Astrocyte (in vitro differentiated cells and primary cell): ENCODE results near the gene LAG3. TPM values are rescaled to one million over a fixed set of nuclear protein-coding genes. Genes with fewer than 3 reads are reported as not detected.

Experiments
- DNase-seq: peaks from one replicate; pipeline ENCODE4 v3.0.0-alpha.2; 2010; ENCODE audit warnings: low read depth
- FAIRE-seq: peaks from 2 replicates; lab custom pipeline; 2011; peaks lifted over from hg19 to GRCh38; lab: Jason Lieb, UNC
- H2AFZ ChIP-seq: 2 replicates; pipeline ENCODE4 v1.6.0; 2012; ENCODE audit warnings: low read depth, low read length, inconsistent platforms
- H3K27ac ChIP-seq: 2 replicates; pipeline ENCODE4 v1.5.1; 2011; ENCODE audit warnings: low read depth, low read length, inconsistent platforms
- H3K27me3 ChIP-seq: 2 replicates; pipeline ENCODE4 v1.6.0; 2011; ENCODE audit warnings: low read length, inconsistent platforms; ENCODE audit not compliant: insufficient read depth
- H3K36me3 ChIP-seq: 2 replicates; pipeline ENCODE4 v1.5.1; 2011; ENCODE audit warnings: low read length, inconsistent platforms; ENCODE audit not compliant: insufficient read depth
- H3K4me1 ChIP-seq: 2 replicates; pipeline ENCODE4 v1.5.1; 2011; ENCODE audit warnings: low read length, inconsistent platforms; ENCODE audit not compliant: insufficient read depth
- H3K4me2 ChIP-seq: 2 replicates; pipeline ENCODE4 v1.6.0; 2012; ENCODE audit warnings: low read length, inconsistent platforms
- H3K4me3 ChIP-seq: 2 replicates; pipeline ENCODE4 v1.5.1; 2011; ENCODE audit warnings: low read depth, mild to moderate bottlenecking, low read length, inconsistent platforms; ENCODE audit not compliant: insufficient read depth
- H3K79me2 ChIP-seq: 2 replicates; pipeline ENCODE4 v1.6.0; 2012; ENCODE audit warnings: mild to moderate bottlenecking, low read length, inconsistent platforms; ENCODE audit not compliant: insufficient read depth
- H3K9ac ChIP-seq: 2 replicates; pipeline ENCODE4 v1.6.0; 2012; ENCODE audit warnings: mild to moderate bottlenecking, low read length, inconsistent platforms
- H3K9me3 ChIP-seq: 2 replicates; pipeline ENCODE4 v1.5.1; 2012; ENCODE audit warnings: low read depth, mild to moderate bottlenecking, low read length, inconsistent platforms; ENCODE audit not compliant: insufficient read depth
- H4K20me1 ChIP-seq: 2 replicates; pipeline ENCODE4 v1.6.0; 2012; ENCODE audit warnings: low read length, inconsistent platforms; ENCODE audit not compliant: insufficient read depth
- H3K27ac Mint-ChIP-seq: one replicate; pipeline ENCODE4 v1.8.0; 2021; ENCODE audit warnings: mild to moderate bottlenecking, mixed read lengths; ENCODE audit not compliant: unreplicated experiment
- H3K27me3 Mint-ChIP-seq: one replicate; pipeline ENCODE4 v1.8.0; 2021; ENCODE audit warnings: low read depth, mixed read lengths; ENCODE audit not compliant: unreplicated experiment
- H3K36me3 Mint-ChIP-seq: one replicate; pipeline ENCODE4 v1.8.0; 2021; ENCODE audit warnings: low read depth, mixed read lengths; ENCODE audit not compliant: unreplicated experiment
- H3K4me1 Mint-ChIP-seq: one replicate; pipeline ENCODE4 v1.8.0; 2021; ENCODE audit warnings: low read depth, mixed read lengths; ENCODE audit not compliant: unreplicated experiment
- H3K4me3 Mint-ChIP-seq: one replicate; pipeline ENCODE4 v1.8.0; 2021; ENCODE audit warnings: mild to moderate bottlenecking, moderate library complexity, mixed read lengths; ENCODE audit not compliant: unreplicated experiment
- H3K9me3 Mint-ChIP-seq: one replicate; pipeline ENCODE4 v1.8.0; 2021; ENCODE audit warnings: mild to moderate bottlenecking, mixed read lengths; ENCODE audit not compliant: unreplicated experiment
- EZH2 ChIP-seq: IDR thresholded peaks from 2 replicates; pipeline ENCODE4 v1.6.1; 2012; ENCODE audit warnings: mild to moderate bottlenecking, low read length, inconsistent platforms; ENCODE audit not compliant: insufficient read depth
- total RNA-seq: library from RNA; stranded (reverse); gene quantifications from 2 replicates; pipeline ENCODE4 v1.2.1, GENCODE V29; 2021
- TF ChIP-seq, protein P1 (sequence below): IDR thresholded peaks from 2 replicates; pipeline ENCODE4 v1.5.1; 2011; ENCODE audit warnings: low read depth, mild to moderate bottlenecking, inconsistent platforms, low read length, moderate library complexity; ENCODE audit not compliant: insufficient read depth

LAG3 gene
- total RNA-seq, 1 donor from 2014 or later: 2.0 TPM

DNA sequence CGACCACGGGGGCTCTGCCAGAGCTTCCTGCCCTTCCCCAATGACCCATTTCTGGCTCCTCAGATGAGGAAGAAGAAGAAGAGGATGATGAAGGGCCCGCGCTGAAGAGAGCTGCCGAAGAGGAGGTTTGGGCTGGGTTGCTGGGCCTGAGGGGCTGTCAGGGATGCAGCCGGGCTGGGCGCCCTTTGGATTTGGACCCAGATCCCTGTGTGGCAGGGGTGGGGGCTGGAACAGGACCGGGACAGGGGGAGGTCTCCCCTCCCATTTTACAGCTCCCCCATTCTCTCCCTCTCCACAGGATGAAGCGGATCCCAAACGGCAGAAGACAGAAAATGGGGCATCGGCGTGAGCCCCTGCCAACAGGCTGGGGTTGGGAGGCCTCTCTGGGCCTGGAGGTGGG, 2.2 kb upstream of the LAG3 start:
- no peak overlapping the region for H3K4me2 ChIP-seq
- H4K20me1 ChIP-seq: peaks cover 53% of the 10 kb centered on the region
- no peak overlapping the region for H2AFZ ChIP-seq
- H3K27ac Mint-ChIP-seq: no peak overlapping the region
- peaks cover 29% of the 10 kb centered on the region for H3K36me3 Mint-ChIP-seq
- no peaks in the 10 kb centered on the region for H3K9me3 ChIP-seq
- H3K4me1 Mint-ChIP-seq: peaks cover 20% of the 10 kb centered on the region
- TF ChIP-seq, protein P1, sequence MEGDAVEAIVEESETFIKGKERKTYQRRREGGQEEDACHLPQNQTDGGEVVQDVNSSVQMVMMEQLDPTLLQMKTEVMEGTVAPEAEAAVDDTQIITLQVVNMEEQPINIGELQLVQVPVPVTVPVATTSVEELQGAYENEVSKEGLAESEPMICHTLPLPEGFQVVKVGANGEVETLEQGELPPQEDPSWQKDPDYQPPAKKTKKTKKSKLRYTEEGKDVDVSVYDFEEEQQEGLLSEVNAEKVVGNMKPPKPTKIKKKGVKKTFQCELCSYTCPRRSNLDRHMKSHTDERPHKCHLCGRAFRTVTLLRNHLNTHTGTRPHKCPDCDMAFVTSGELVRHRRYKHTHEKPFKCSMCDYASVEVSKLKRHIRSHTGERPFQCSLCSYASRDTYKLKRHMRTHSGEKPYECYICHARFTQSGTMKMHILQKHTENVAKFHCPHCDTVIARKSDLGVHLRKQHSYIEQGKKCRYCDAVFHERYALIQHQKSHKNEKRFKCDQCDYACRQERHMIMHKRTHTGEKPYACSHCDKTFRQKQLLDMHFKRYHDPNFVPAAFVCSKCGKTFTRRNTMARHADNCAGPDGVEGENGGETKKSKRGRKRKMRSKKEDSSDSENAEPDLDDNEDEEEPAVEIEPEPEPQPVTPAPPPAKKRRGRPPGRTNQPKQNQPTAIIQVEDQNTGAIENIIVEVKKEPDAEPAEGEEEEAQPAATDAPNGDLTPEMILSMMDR: no peak
- TF ChIP-seq EZH2: no peak
- DNase-seq: no peak
- no peak overlapping the region for H3K9ac ChIP-seq
- no peak overlapping the region for H3K4me3 Mint-ChIP-seq
- FAIRE-seq: no peak
- H3K79me2 ChIP-seq: peaks cover 33% of the 10 kb centered on the region
- no peaks in the 10 kb centered on the region for H3K9me3 Mint-ChIP-seq
- no peak overlapping the region for H3K27ac ChIP-seq
- peaks cover 16% of the 10 kb centered on the region for H3K36me3 ChIP-seq
- peaks cover 33% of the 10 kb centered on the region for H3K4me1 ChIP-seq
- no peak overlapping the region for H3K4me3 ChIP-seq
- H3K27me3 Mint-ChIP-seq: peaks cover 16% of the 10 kb centered on the region
- no peaks in the 10 kb centered on the region for H3K27me3 ChIP-seq

DNA sequence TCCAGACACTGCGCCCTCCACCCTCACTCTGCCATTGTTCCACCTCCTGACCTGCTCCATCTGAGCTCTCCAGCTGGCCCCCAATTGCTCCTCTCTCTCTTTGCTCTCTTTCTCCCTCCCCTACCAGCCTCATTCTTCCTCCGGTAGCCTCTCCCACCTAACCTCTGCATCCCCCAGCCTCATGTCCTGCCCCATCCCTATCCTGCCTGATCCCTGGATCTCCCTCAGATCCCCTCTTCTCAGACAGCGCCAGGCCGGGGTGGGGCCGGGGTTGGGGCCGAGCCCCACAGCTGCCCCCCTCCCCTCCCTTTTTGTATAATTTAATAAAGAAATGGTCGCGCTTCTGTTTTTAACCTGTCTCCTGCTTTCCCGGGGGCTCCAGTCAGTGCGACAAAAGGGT, 1.7 kb upstream of the LAG3 start:
- Histone ChIP-seq H3K9ac (no peak overlapping the region), H3K27me3 (no peaks in the 10 kb centered on the region), H3K9me3 (no peaks in the 10 kb centered on the region), H3K4me3 (no peak overlapping the region), H3K79me2 (peaks cover 33% of the 10 kb centered on the region), H2AFZ (no peak overlapping the region), H3K27ac (no peak overlapping the region), H3K36me3 (peaks cover 20% of the 10 kb centered on the region), H3K4me1 (peaks cover 28% of the 10 kb centered on the region), H3K4me2 (no peak overlapping the region), H4K20me1 (peaks cover 53% of the 10 kb centered on the region)
- Mint-ChIP-seq H3K9me3 (no peaks in the 10 kb centered on the region), H3K36me3 (peaks cover 29% of the 10 kb centered on the region), H3K27me3 (peaks cover 18% of the 10 kb centered on the region), H3K4me1 (peaks cover 15% of the 10 kb centered on the region), H3K27ac (peak overlapping the region; percentile 58), H3K4me3 (no peak overlapping the region)
- no peak for TF ChIP-seq EZH2
- TF ChIP-seq, protein P1: no peak
- FAIRE-seq: no peak
- DNase-seq: no peak

DNA sequence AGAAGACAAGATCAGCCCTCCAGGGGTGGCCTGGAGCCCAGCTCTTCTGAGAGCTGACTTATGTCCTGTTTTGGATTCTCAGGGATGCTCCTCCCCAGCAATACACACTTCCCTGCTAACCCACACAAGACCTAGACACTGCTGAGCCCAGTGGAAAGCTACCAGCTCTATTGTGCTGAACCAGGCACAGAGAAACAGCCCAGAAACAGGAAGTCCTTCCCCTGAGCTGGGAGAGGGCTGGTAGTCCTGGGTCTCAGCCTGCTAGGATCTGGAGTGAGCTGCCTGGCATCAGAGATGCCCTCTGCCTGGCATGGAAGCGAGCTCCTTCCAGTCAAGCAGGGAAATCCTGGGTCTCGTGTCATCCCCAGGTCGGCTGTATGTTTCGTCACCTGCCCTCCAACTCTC, 1.2 kb upstream of the LAG3 start:
- Histone ChIP-seq H3K4me1 (peaks cover 24% of the 10 kb centered on the region), H4K20me1 (peaks cover 53% of the 10 kb centered on the region), H3K4me2 (no peak overlapping the region), H3K27me3 (no peaks in the 10 kb centered on the region), H3K9me3 (no peaks in the 10 kb centered on the region), H3K36me3 (peaks cover 20% of the 10 kb centered on the region), H3K9ac (no peak overlapping the region), H3K4me3 (no peak overlapping the region), H3K79me2 (peaks cover 33% of the 10 kb centered on the region), H2AFZ (no peak overlapping the region), H3K27ac (no peak overlapping the region)
- Mint-ChIP-seq H3K27ac (peak overlapping the region; percentile 58), H3K4me1 (peaks cover 15% of the 10 kb centered on the region), H3K36me3 (peaks cover 30% of the 10 kb centered on the region), H3K9me3 (no peaks in the 10 kb centered on the region), H3K27me3 (peaks cover 21% of the 10 kb centered on the region), H3K4me3 (no peak overlapping the region)
- FAIRE-seq (no peak), DNase-seq (no peak)
- TF ChIP-seq EZH2: no peak
- TF ChIP-seq, protein P1: no peak
